GM21529 (cell line): ENCODE data around the gene UIMC1.

Source experiments
- ATAC-seq: cut with Tn5 transposase; IDR thresholded peaks from one replicate; pipeline ENCODE4 v1.9.1; 2021; ENCODE audit not compliant: unreplicated experiment

The UIMC1 gene

GRCh38 chr5:176887252-176887849 lies 119.2 kb downstream of the UIMC1 start:
- ATAC-seq: no peak

GRCh38 chr5:176886336-176887251 lies 120.0 kb downstream of the UIMC1 start:
- ATAC-seq: no peak

GRCh38 chr5:176884571-176884890 lies 122.0 kb downstream of the UIMC1 start:
- no peak for ATAC-seq

- no peak for ATAC-seq
Measured at GRCh38 chr5:176883700-176884570, 122.6 kb downstream of the UIMC1 start.

- no peak for ATAC-seq
Measured at GRCh38 chr5:176882567-176882903, 124.0 kb downstream of the UIMC1 start.

GRCh38 chr5:176881816-176882566 lies 124.6 kb downstream of the UIMC1 start:
- ATAC-seq: no peak

GRCh38 chr5:176881021-176881749 lies 125.4 kb downstream of the UIMC1 start:
- ATAC-seq: no peak

- ATAC-seq: no peak
Measured at GRCh38 chr5:176880366-176881020, 126.1 kb downstream of the UIMC1 start.

- no peak for ATAC-seq
Measured at GRCh38 chr5:176879663-176880361, 126.8 kb downstream of the UIMC1 start.

GRCh38 chr5:176878906-176879662 lies 127.5 kb downstream of the UIMC1 start:
- ATAC-seq: no peak

GRCh38 chr5:176878463-176878862 lies 128.1 kb downstream of the UIMC1 start:
- no peak for ATAC-seq

GRCh38 chr5:176877793-176878331 lies 128.7 kb downstream of the UIMC1 start:
- ATAC-seq: no peak

- no peak for ATAC-seq
Measured at GRCh38 chr5:176876506-176877431, 129.8 kb downstream of the UIMC1 start.

GRCh38 chr5:176875783-176876505 lies 130.6 kb downstream of the UIMC1 start:
- no peak for ATAC-seq

- ATAC-seq: no peak
Measured at GRCh38 chr5:176875014-176875550, 131.5 kb downstream of the UIMC1 start.

GRCh38 chr5:176874198-176874780 lies 132.3 kb downstream of the UIMC1 start:
- ATAC-seq: no peak
